Testis (tissue), 2 donors: ENCODE measurements around the gene YY1AP1.

Source experiments
- CTCF ChIP-seq, 3 experiments: fragments of 450-650 bp in 2 of 3; fragments of 200-600 bp in 1 of 3; sonication (generic) in 1 of 3; IDR thresholded peaks; one replicate each; pipeline ENCODE4 v1.5.1; 2016 to 2019; ENCODE audit warnings: antibody characterized with exemption in 3 of 3, mild to moderate bottlenecking in 2 of 3, moderate library complexity in 1 of 3
- POLR2A ChIP-seq: fragments of 450-650 bp; IDR thresholded peaks from one replicate; pipeline ENCODE4 v1.6.1; 2017; ENCODE audit warnings: antibody characterized with exemption, mild to moderate bottlenecking, moderate library complexity

GRCh38 chr1:155688324-155689080 lies at the start of gene YY1AP1:
- peak in 1 of 3 experiments; percentile 40 for TF ChIP-seq CTCF (IDR thresholded peaks at IDR 0.05)
- TF ChIP-seq POLR2A = peak; percentile 66
